Activated CD8-positive, alpha-beta memory T cell treated with anti-CD3 and anti-CD28 coated beads, Interleukin-2, amount 50 U/mL, for 48 hours (primary cell): Measurements from ENCODE around the gene NCKAP5.

ENCODE experiments used
- DNase-seq: peaks from one replicate; pipeline ENCODE4 v3.0.0-alpha.2; 2020

NCKAP5 gene

DNA sequence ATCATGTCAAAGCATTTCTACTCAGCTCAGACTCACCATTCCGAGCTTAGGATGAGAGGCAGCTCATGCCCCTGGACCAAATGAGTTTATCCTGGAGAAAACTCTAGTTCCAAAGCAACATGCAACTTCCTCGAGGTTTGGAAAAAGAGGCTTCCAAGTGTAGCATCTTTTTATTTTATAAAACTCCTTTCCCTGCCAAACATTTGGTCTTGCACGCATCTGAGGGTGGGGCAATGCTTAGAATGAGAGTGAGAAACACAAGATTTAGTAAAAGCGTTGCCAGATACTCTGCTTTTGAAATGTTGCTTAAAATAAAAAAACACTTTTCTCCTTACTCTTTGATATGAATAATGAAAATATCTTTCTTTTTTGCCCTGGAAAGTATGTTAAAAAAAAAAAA, 151.5 kb downstream of the NCKAP5 start:
- no peak for DNase-seq

- no peak for DNase-seq
Measured at GRCh38 chr2:133416146-133416545, 152.1 kb downstream of the NCKAP5 start.

- DNase-seq, result no peak
Measured at GRCh38 chr2:133415210-133415876, 152.9 kb downstream of the NCKAP5 start.

GRCh38 chr2:133414486-133415209, 153.6 kb downstream of the NCKAP5 start:
- no peak for DNase-seq

- DNase-seq, result no peak
Measured at GRCh38 chr2:133413863-133414262, 154.4 kb downstream of the NCKAP5 start.

DNA sequence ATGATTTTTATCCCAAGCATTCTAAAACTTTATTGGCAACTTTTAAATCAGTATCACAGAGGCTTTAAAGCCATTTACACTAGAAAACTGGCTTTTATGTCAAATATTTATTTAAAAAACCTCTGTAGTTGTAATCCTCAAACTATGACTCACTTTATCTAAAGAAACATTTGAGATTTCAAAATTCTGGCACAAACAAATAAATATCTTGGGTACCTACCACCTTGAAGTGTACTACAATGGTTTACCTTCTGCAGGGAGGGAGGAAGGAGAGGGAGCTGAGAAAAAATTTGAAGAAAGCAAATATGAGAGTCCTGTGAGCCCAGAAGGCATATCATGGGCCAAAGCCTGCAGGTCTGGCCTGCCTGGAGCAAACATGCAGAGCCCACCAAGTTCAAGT, 155.6 kb downstream of the NCKAP5 start:
- no peak for DNase-seq

- no peak for DNase-seq
Measured at GRCh38 chr2:133411857-133412256, 156.4 kb downstream of the NCKAP5 start.

DNA sequence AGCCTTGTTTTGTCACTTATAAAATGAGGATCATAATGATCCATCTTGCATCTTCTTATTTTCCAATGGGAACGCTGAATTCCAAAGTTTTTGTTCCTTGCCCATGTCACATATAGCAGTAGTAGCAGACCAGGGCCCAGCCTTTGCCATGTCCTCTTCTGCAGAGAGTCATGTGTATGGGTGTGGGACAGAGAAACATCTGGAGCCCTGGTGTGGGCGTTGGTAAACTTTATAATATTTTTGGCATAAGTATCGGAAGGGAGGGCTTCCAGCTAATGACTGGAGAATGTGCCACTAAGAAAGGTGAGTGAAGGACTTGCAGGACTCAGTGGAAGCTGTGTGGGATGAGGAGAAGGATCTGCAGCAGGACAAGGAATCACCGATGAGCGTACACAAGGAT, 157.2 kb downstream of the NCKAP5 start:
- no peak for DNase-seq

- DNase-seq, result no peak
Measured at GRCh38 chr2:133409581-133410285, 158.5 kb downstream of the NCKAP5 start.

- no peak for DNase-seq
Measured at GRCh38 chr2:133408671-133409070, 159.6 kb downstream of the NCKAP5 start.

DNA sequence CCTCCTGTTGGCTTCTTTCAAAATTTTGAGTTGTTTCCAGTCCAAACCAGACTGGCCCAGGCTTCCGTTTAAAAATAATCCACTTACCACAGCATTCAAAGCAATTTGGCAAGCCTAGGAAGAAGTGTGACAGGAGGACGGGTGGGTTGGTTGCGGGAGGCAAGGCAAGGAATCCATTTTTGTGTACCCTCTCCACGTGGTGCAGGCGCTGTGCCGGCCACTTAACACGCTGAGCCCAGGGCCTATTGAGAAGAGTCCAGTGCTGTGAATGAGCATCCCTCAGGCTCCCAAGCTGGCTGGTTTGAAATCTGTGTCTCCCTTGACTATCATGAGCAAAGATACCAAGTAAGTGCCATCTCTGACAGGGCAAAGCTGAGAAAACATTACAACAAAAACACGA, 160.9 kb downstream of the NCKAP5 start:
- no peak for DNase-seq

DNA sequence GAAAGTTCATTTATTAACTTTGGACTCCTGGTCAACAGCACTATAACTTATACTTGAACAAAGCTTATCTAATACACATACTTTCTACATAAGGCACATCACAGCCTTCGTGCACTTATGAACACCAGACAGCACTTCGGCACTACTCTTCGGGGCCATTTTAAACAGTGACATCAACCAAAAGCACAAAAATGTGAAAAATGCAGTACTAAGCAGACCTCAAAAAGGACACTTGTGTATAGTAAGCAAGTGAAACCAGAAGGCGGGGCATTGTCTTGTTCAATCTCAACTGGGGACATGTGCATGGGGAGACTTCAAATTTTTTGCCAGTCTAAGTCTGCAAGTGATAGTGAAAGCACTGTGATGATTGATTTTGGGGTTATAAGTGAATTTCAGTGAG, 163.0 kb downstream of the NCKAP5 start:
- DNase-seq, result no peak

- DNase-seq, result no peak
Measured at GRCh38 chr2:133400411-133400810, 167.9 kb downstream of the NCKAP5 start.

DNA sequence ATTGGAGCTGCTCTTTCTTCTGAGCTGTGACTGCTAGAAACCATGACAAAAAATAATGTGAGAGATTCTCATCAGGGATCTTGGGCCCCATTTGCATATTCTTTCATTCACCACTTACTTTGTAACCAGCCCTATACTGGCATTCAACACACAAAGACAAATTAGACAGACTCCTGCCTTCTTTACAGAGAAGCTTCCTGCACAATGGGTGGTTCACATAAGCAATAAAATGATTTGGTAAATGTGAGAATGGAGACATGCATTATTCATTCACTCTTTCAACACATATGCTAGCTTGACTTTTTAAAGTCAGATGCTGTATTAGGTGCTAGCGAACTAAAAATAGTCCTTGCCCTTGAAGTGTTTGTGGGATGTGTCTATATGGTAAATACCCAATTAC, 174.4 kb downstream of the NCKAP5 start:
- no peak for DNase-seq

DNA sequence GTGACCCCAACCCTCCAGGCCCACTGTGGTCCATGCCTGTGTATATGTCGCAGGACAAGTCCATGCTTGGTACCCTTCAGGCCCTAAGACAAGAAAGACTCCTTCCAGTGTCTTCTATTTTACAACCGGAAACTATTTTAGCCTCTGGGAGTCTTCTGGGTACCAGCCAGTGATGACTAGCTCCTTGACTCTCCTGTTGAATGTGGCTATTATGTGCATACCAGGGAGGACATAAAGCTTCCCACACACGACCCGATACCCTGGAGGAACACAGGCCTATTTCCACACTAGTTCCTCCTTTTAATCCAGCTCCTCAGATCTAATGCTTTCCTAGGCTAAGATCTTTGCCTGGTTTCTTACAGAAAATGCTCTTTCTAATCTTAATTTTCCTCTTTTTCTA, 178.1 kb downstream of the NCKAP5 start:
- no peak for DNase-seq

DNA sequence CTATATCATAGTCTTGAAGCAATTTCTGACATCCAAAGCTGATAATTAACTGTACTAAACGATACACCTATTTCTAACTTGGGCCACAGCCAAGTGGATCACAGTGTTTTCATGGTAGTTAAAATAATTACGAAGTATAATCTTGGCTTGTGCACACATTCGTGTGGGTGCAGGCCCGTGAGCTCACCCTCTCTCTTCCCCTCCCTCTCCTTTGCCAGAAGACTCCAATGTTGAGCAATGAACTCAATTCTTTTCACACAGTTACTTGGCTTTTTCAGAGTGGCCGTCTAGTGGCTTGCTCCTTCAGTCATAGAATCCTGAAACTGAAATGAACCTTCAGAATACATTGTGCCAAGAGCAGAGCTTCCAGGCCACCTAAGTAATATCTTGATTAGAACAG, 178.7 kb downstream of the NCKAP5 start:
- DNase-seq, result no peak

GRCh38 chr2:133382566-133382965, 185.7 kb downstream of the NCKAP5 start:
- no peak for DNase-seq

GRCh38 chr2:133380991-133381390, 187.3 kb downstream of the NCKAP5 start:
- no peak for DNase-seq

DNA sequence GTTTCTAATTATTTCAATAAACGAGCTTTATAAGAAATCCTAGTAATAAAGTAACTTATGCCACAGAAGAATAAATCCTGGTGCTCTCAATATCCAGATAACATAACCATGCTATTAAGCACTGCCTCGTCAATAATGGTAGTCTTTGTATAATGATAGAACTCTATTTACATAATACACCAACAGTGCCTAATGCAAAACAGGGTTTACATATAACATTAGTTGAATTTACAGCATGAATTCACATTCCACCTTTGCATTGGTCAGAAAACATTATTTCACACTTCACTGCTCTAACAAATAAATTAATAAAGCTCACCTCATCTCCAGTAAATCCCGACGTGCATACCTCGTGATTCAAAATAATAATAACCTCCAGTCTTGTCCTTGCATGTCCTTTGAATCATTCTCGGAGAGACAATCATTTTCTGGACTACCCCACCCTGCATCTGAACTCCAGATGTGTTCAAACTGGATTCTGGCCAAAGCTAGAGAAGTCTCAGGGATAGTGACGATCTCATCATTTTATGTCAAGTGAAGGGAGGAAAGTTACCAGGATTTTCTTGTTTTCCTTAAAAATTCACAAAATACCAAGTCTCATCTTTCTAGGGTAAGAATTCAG, 189.2 kb downstream of the NCKAP5 start:
- no peak for DNase-seq

- no peak for DNase-seq
Measured at GRCh38 chr2:133378386-133378785, 189.9 kb downstream of the NCKAP5 start.

DNA sequence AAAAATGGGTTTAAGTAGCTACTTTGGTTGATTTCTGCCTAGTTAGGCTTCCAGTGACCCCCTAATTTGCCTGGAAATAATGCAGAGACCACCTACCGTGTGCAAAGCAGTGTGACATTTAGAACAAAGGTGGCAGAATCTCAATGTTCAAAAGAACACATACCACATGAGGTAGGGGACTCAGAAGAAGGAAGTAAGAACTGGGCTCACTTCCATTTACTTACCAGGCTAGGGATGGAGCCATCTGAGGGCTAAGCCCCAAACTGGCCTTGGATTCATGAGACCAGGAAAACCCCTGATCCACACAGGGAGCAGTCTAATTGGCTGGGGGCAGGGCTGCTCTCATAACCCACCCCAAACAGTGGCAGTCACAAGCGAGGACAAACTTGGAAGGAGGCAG, 190.7 kb downstream of the NCKAP5 start:
- DNase-seq, result no peak

DNA sequence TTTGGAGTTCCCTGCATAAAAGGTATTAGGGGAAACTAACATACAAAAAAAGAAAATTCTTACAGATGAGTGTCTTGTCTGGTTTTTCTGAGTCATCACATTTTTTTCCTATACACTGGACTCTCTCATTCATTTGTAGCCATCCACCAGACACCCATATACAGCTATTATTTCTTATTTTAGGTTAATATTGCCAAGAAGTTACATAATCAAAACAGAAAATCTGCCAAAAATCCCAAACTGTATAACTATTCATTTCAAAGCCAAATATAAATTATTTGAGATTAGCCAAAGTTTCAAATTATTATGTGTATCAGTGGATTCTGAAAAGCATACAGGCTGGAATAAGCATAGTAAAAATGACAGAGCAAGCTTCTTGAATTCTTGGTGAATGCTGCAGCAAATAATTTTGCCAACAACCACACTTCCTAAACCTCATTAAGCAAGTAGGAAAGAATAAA, 191.2 kb downstream of the NCKAP5 start:
- no peak for DNase-seq

DNA sequence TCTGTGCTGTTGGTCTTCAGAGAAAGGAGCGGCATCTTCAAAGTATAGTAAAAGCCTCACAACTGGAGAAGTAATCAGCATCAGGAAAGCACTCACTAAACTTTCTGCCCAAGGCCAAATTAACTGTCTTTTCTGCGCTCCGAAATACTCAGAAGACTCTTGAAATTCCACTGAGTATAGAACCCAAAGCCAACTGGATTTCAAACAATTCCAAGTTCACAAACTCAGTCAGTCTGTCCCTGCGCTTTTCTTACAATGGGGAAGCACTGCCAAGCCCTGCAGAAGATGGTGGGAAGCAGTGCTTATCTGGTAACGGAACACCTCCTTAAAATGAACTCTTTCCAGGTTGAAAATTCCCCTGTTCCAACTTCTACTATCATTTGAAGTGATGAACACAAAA, 193.5 kb downstream of the NCKAP5 start:
- no peak for DNase-seq

DNA sequence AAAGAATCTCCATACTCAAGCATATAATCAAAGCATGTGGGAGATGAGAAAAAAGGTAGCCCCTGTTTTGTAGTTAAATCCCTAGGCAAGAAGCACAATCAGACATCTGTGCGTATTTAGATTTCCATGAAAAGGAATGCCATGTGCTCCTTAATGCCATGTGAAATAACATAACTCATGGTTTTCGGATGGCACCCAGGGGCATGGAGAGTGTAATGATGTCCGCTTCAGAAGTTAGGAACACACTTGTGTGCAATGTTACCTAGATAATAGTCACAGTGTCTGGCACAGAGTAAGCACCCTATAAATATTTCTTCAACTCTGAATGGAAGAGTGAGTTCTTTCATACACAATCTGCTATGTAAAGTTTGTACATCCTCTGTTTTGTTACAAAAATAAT, 197.0 kb downstream of the NCKAP5 start:
- no peak for DNase-seq
